ENCODE measurements around the gene TRIM37. TPM values are rescaled to one million over a fixed set of nuclear protein-coding genes. Genes with fewer than 3 reads are reported as not detected.

The TRIM37 gene
- total and polyA plus RNA-seq, 4 donors = 5.4 to 12.9 (median 8.1) TPM

- no peak for TF ChIP-seq CTCF (IDR thresholded peaks at IDR 0.05; ENCODE audit: low read depth, low read length, missing input control)
- no peak for TF ChIP-seq NR2F2 (IDR thresholded peaks at IDR 0.05)
- TF ChIP-seq ATF3 (IDR thresholded peaks at IDR 0.05) = no peak
- no peak for TF ChIP-seq TAF1 (conservative IDR thresholded peaks at IDR 0.05)
Measured at GRCh38 chr17:59067340-59067739, 39.3 kb downstream of the TRIM37 start (continued).

- no peak overlapping the region for H3K4me3 ChIP-seq (ENCODE audit: low read depth in 1 of 3, low read length in 3 of 3)
- no peaks in the 10 kb centered on the region for H3K4me1 ChIP-seq (ENCODE audit: control insufficient read depth in 4 of 4, insufficient read depth in 4 of 4, low read length in 3 of 4)
- DNase-seq (ENCODE audit: low spot score) = no peak
- TF ChIP-seq TAF1 (conservative IDR thresholded peaks at IDR 0.05) = no peak
- no peak for TF ChIP-seq REST (IDR thresholded peaks at IDR 0.05)
- no peak for TF ChIP-seq EGR1 (IDR thresholded peaks at IDR 0.05; ENCODE audit: low read depth in 2 of 2)
- TF ChIP-seq RAD21 (IDR thresholded peaks at IDR 0.05) = no peak
- TF ChIP-seq SP1 (IDR thresholded peaks at IDR 0.05) = no peak
- TF ChIP-seq ZBTB33 (IDR thresholded peaks at IDR 0.05) = no peak
- TF ChIP-seq CTCF (IDR thresholded peaks at IDR 0.05; ENCODE audit: low read depth, low read length, missing input control) = no peak
- TF ChIP-seq ATF3 (IDR thresholded peaks at IDR 0.05) = no peak
- TF ChIP-seq MAX (IDR thresholded peaks at IDR 0.05) = no peak
- no peak for TF ChIP-seq FOXA1 (IDR thresholded peaks at IDR 0.05)
- no peaks in the 10 kb centered on the region for H3K9me3 ChIP-seq (ENCODE audit: control insufficient read depth in 4 of 4, low read length in 3 of 4)
- H3K27ac ChIP-seq (ENCODE audit: low read depth in 1 of 2, low read length in 2 of 2) = no peak overlapping the region
- 92% methylated on average over 2 of the region's 2 CpGs for WGBS
- H3K36me3 ChIP-seq (ENCODE audit: control insufficient read depth in 4 of 4, insufficient read depth in 3 of 4, low read depth in 1 of 4, low read length in 3 of 4) = peaks cover 4 to 16% (median 12%) of the 10 kb centered on the region in 4 donors
- H3K27me3 ChIP-seq (ENCODE audit: control insufficient read depth in 4 of 4, insufficient read depth in 4 of 4, low read length in 3 of 4) = no peaks in the 10 kb centered on the region
- H3K9ac ChIP-seq (ENCODE audit: low read depth in 1 of 2, low read length in 2 of 2) = no peak overlapping the region
Measured at GRCh38 chr17:59062509-59062908, 44.2 kb downstream of the TRIM37 start.

All from liver (tissue), 9 donors.